HepG2 (cell line): ENCODE data around the gene PRKACB.

Source experiments
- JUNB ChIP-seq: sonication (generic); formaldehyde crosslinking; IDR thresholded peaks from 2 replicates; pipeline ENCODE4 v1.8.0; 2022; ENCODE audit warnings: missing genetic modification reagents, mild to moderate bottlenecking, borderline replicate concordance
- KAT7 ChIP-seq: IDR thresholded peaks from 2 replicates; pipeline ENCODE4 v1.6.1; 2018; ENCODE audit warnings: borderline replicate concordance, missing compliant biosample characterization
- PHB2 ChIP-seq: fragments of 450-650 bp; IDR thresholded peaks from 2 replicates; pipeline ENCODE4 v1.6.1; 2018; ENCODE audit not compliant: partially characterized antibody
- SALL1 ChIP-seq: sonication (generic); formaldehyde crosslinking; IDR thresholded peaks from 2 replicates; pipeline ENCODE4 v1.8.0; 2022; ENCODE audit warnings: mild to moderate bottlenecking, missing genetic modification reagents
- TOPORS ChIP-seq: sonication (generic); formaldehyde crosslinking; IDR thresholded peaks from 2 replicates; pipeline ENCODE4 v1.8.0; 2023; ENCODE audit warnings: mild to moderate bottlenecking, missing genetic modification reagents
- YY1 ChIP-seq: IDR thresholded peaks from 2 replicates; pipeline ENCODE4 v1.6.1; 2011; ENCODE audit warnings: low read length, low read depth, moderate library complexity, mild to moderate bottlenecking; ENCODE audit not compliant: insufficient read depth, insufficient replicate concordance
- ZBTB43 ChIP-seq: sonication (generic); formaldehyde crosslinking; conservative IDR thresholded peaks from 2 replicates; pipeline ENCODE4 v1.4.0; 2020; ENCODE audit warnings: missing genetic modification reagents
- ZC3H13 ChIP-seq: sonication (generic); formaldehyde crosslinking; IDR thresholded peaks from 2 replicates; pipeline ENCODE4 v1.8.1; 2023; ENCODE audit warnings: mild to moderate bottlenecking, missing genetic modification reagents, moderate library complexity
- ZFX ChIP-seq: sonication (generic); formaldehyde crosslinking; IDR thresholded peaks from 2 replicates; pipeline ENCODE4 v1.4.0; 2020; ENCODE audit warnings: mild to moderate bottlenecking, low read depth, missing genetic modification reagents, moderate library complexity
- ZNF354B ChIP-seq: sonication (generic); formaldehyde crosslinking; IDR thresholded peaks from 2 replicates; pipeline ENCODE4 v1.8.0; 2022; ENCODE audit warnings: mild to moderate bottlenecking, missing genetic modification reagents

GRCh38 chr1:84223751-84224432 is 79.8 kb downstream of the PRKACB start:
- no peak for TF ChIP-seq ZNF354B (CRISPR knock-in tag)
- TF ChIP-seq ZFX (CRISPR knock-in tag), result no peak
- TF ChIP-seq SALL1 (CRISPR knock-in tag), result no peak
- TF ChIP-seq ZC3H13, result no peak
- no peak for TF ChIP-seq YY1
- no peak for TF ChIP-seq KAT7 (CRISPR knock-in tag)
- no peak for TF ChIP-seq ZBTB43 (CRISPR knock-in tag)
- no peak for TF ChIP-seq PHB2
- TF ChIP-seq JUNB (CRISPR knock-in tag), result no peak
- TF ChIP-seq TOPORS (CRISPR knock-in tag), result no peak
